Memory B cell (primary cell): ENCODE data around the gene CCDC106.

Experiments
- ATAC-seq: fragments of 150-1000 bp; cut with Tn5 transposase; 2 replicates; pipeline ENCODE4 v1.10.0; 2021; ENCODE audit warnings: low read depth, mild to moderate bottlenecking, moderate library complexity
- DNase-seq, 2 donors: peaks; one replicate each; pipeline ENCODE4 v3.0.0; 2022; ENCODE audit warnings: low spot score in 2 of 2
- H3K27ac Mint-ChIP-seq: one replicate; pipeline ENCODE4 v1.8.0; 2022; ENCODE audit warnings: mild to moderate bottlenecking, moderate library complexity, mixed read lengths
- H3K27me3 Mint-ChIP-seq: one replicate; pipeline ENCODE4 v1.8.0; 2022; ENCODE audit warnings: mixed read lengths
- H3K36me3 Mint-ChIP-seq: one replicate; pipeline ENCODE4 v1.8.0; 2022; ENCODE audit warnings: mild to moderate bottlenecking, mixed read lengths
- H3K4me1 Mint-ChIP-seq: one replicate; pipeline ENCODE4 v1.8.0; 2022; ENCODE audit warnings: mixed read lengths
- H3K4me3 Mint-ChIP-seq: one replicate; pipeline ENCODE4 v1.8.0; 2022; ENCODE audit warnings: mild to moderate bottlenecking, moderate library complexity, mixed read lengths
- H3K9me3 Mint-ChIP-seq: one replicate; pipeline ENCODE4 v1.8.0; 2022; ENCODE audit warnings: mixed read lengths

CCDC106 gene

GRCh38 chr19:55697698-55698097 is 49.7 kb downstream of the CCDC106 start:
- DNase-seq, result no peak
- Mint-ChIP-seq H3K4me3 (no peak overlapping the region), H3K27me3 (no peaks in the 10 kb centered on the region), H3K9me3 (no peaks in the 10 kb centered on the region), H3K27ac (no peak overlapping the region), H3K4me1 (peaks cover 2% of the 10 kb centered on the region), H3K36me3 (peaks cover 27% of the 10 kb centered on the region)
- ATAC-seq, result no peak

GRCh38 chr19:55698256-55698655 is 50.2 kb downstream of the CCDC106 start:
- H3K36me3 Mint-ChIP-seq, result peaks cover 27% of the 10 kb centered on the region
- DNase-seq, result no peak
- no peaks in the 10 kb centered on the region for H3K27me3 Mint-ChIP-seq
- H3K4me1 Mint-ChIP-seq, result peaks cover 2% of the 10 kb centered on the region
- H3K4me3 Mint-ChIP-seq, result no peak overlapping the region
- no peaks in the 10 kb centered on the region for H3K9me3 Mint-ChIP-seq
- no peak for ATAC-seq
- no peak overlapping the region for H3K27ac Mint-ChIP-seq

GRCh38 chr19:55699221-55699620 is 51.2 kb downstream of the CCDC106 start:
- Mint-ChIP-seq H3K36me3 (peaks cover 26% of the 10 kb centered on the region), H3K4me3 (no peak overlapping the region), H3K9me3 (no peaks in the 10 kb centered on the region), H3K27me3 (no peaks in the 10 kb centered on the region), H3K27ac (no peak overlapping the region), H3K4me1 (peaks cover 5% of the 10 kb centered on the region)
- DNase-seq, result no peak
- ATAC-seq, result no peak

GRCh38 chr19:55700813-55701212 is 52.8 kb downstream of the CCDC106 start:
- H3K4me1 Mint-ChIP-seq, result peaks cover 11% of the 10 kb centered on the region

GRCh38 chr19:55702131-55702627 is 54.2 kb downstream of the CCDC106 start:
- no peak for ATAC-seq
- Mint-ChIP-seq H3K27ac (no peak overlapping the region), H3K36me3 (peaks cover 13% of the 10 kb centered on the region), H3K4me1 (peaks cover 11% of the 10 kb centered on the region), H3K4me3 (no peak overlapping the region), H3K27me3 (no peaks in the 10 kb centered on the region), H3K9me3 (no peaks in the 10 kb centered on the region)
- DNase-seq, result no peak

More at GRCh38 chr19:55700813-55701212, 52.8 kb downstream of the CCDC106 start:
- Mint-ChIP-seq H3K36me3 (peaks cover 18% of the 10 kb centered on the region), H3K4me3 (no peak overlapping the region), H3K27me3 (no peaks in the 10 kb centered on the region), H3K27ac (peak overlapping the region; percentile 79), H3K9me3 (no peaks in the 10 kb centered on the region)
- no peak for ATAC-seq
- no peak for DNase-seq
